ENCODE results near the gene CDK6.
A peak's percentile ranks its signal among the peaks of the same experiment; 100 is the strongest.

CDK6 gene

DNA sequence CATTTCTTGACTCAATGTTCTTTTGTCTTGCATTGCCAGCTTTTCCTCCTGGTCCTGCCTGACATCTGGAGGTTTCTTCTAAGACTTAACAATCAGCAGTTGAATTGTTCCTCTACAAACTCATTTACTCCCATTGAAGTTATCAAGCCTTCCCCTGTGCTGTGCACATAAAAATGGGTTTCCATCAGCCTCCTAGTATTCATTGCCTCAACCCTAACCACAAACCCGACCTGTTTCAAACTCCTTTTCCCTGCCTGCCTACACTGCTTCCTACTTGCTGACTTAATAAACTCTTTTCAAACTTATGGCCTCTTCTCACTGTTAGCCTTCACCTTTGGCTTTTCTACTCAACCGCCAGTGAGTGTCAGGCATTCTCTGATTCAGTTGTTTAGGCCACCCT lies 9.4 kb upstream of the CDK6 start:
- no peak for DNase-seq (ENCODE audit: low read depth)

- no peak for DNase-seq (ENCODE audit: low read depth)
Measured at GRCh38 chr7:92843781-92844180, 7.4 kb upstream of the CDK6 start.

GRCh38 chr7:92843034-92843760 lies 6.8 kb upstream of the CDK6 start:
- peak; percentile 74 for DNase-seq (ENCODE audit: low read depth)

GRCh38 chr7:92841192-92841591 lies 4.8 kb upstream of the CDK6 start:
- DNase-seq (ENCODE audit: low read depth): no peak

DNA sequence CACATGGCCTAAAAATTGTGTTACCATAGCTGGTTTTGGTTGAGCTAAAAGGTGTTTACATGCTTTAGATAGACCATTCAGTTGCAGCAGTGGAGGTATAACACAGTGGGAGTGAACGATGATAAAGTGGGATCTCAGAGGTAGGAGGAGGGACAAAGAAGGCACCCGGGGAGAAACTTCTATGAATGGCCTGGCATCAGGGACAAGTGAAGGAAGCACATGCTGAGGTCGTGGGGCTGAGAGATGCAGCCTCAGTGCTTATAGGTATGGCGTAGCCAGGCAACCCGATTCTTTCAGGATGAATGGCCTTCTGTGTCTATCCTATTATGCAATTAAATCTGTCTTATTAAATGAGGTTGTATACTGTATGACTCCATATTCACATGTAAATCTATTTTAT lies 3.9 kb upstream of the CDK6 start:
- DNase-seq (ENCODE audit: low read depth): no peak

- DNase-seq (ENCODE audit: low read depth): no peak
Measured at GRCh38 chr7:92839901-92840300, 3.5 kb upstream of the CDK6 start.

- no peak for DNase-seq (ENCODE audit: low read depth)
Measured at GRCh38 chr7:92838934-92839333, 2.6 kb upstream of the CDK6 start.

DNA sequence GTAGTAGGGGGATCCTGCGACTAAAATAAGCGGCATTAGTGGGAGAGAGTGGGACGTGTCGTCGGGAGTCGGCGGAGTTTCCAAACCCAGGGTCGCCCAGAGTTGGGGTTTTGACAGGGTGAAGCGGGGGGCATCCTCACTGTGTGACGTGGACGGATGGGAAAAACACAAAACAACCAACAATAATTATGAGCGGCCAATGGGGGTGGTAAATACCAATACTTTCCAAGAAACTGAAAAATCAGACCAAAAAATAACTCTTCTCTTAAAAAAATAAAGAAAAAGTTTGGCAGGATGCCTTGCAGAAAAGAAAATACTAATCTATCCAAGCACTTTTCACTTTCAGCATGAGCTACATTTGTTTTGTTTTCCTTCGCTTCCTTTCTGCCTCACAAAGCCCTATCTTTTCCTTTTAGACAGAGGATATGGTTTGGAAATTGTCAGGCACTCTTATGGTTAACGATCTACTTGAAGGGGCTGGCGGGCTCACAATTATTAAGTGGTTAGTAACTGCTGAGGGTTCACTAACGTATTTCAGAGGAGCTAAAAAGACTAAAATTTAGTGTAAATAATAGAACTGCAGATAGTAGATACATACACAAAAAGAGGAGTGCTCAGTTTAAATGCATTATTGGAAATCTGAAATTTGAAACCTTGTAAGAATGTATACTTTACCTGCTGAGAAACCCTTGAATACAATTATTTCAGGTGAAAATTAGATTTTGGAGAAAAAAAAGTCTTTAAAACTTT lies 802 bp upstream of the CDK6 start:
- no peak for DNase-seq (ENCODE audit: low read depth)

DNA sequence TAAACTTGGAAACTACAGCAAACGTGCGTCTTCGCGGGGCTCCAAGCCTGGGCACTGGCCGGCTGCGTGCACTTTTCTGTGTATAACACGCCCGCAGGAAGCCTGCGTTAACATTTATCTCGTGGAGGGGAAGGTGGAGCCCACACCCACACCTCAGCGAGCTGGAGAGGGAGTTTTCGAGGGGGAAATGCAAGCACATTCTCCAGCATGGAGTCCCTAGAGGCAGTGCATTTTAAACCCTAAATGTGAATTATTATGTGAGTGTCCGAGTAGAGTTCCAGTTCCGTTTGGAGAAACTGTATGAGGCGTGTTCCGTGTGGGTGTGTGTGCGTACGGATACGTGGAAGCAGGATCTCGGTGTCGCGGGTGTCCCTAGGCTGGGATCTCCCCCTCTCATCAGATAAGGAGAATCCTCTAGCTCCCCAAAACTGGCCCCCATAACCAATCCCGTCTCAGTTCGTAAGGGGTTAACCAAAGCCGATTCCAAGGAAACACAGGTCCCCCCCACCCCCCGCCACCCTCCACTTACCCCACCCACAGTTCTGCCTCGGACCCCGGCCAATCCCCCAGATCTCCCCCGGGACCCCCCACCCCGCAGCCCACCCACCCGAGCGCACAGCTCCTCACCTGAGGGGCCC lies 403 bp downstream of the CDK6 start:
- no peak for DNase-seq (ENCODE audit: low read depth)

DNA sequence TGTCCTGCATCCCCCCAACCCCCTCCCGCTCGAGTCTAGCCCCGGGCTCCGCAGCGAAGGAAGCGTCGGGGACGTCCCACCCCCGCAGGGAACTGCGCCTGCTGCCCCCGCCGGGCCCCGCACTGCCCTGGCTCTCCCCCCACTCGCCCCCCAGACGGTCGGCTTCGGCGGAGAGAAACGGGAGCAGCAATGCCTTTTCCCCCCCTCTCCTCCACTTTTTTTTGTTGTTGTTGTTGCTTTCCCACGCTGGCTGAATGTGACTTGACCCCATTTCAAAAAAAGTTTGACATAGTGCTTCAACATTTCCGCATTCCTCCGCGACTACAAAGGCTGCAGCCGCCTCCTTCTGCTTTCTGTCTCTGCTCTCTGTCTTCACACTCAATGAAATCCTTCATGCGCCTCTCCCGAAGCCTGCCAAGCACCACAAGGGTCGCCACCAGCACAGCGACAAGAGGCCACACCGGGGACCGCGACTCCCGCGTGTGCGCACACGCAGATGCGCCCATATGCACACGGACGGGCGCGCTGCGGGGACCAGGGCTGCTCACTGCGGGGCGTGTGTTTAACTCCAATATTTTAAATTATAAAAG lies 1.0 kb downstream of the CDK6 start:
- no peak for DNase-seq (ENCODE audit: low read depth)

DNA sequence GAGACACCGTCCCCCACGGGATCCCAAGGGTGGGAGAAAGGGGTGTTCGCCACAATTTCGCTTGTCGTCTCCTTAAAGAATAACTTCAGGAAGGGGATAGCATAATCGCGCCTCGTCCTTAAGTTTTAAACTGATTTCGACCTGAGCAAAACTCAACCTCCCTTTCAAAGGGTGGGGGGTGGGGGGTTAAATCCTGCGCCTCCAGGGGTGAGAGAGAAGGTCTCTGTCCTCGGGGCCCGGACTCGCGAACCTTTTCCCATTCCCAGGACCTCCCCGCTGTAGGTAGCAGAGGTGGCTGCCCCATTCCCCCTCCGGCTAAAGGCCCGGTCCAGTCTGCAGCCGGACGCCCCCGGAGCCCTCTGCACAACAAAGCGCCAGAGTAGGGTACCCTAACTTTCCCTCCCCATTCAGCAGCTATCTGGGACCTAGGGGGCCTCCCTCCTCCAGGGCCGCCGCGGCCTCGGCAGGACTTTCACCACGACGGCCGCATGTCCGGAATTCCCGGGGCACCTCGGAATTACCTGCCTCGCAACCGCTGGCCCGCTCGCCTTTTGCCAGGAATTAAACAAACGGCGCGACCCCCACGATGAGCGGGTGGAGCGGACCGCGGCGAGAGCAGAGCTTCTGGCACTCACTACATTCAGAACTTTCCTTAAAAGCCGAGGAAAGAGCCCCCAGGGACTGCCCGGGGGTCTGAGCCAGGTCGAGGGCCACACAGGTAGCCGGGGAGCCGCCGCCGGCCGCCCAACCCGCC lies 1.7 kb downstream of the CDK6 start:
- DNase-seq (ENCODE audit: low read depth): no peak

- no peak for DNase-seq (ENCODE audit: low read depth)
Measured at GRCh38 chr7:92833766-92834506, 2.4 kb downstream of the CDK6 start.

GRCh38 chr7:92833024-92833765 lies 3.2 kb downstream of the CDK6 start:
- no peak for DNase-seq (ENCODE audit: low read depth)

GRCh38 chr7:92832534-92833023 lies 3.8 kb downstream of the CDK6 start:
- DNase-seq (ENCODE audit: low read depth): no peak

DNA sequence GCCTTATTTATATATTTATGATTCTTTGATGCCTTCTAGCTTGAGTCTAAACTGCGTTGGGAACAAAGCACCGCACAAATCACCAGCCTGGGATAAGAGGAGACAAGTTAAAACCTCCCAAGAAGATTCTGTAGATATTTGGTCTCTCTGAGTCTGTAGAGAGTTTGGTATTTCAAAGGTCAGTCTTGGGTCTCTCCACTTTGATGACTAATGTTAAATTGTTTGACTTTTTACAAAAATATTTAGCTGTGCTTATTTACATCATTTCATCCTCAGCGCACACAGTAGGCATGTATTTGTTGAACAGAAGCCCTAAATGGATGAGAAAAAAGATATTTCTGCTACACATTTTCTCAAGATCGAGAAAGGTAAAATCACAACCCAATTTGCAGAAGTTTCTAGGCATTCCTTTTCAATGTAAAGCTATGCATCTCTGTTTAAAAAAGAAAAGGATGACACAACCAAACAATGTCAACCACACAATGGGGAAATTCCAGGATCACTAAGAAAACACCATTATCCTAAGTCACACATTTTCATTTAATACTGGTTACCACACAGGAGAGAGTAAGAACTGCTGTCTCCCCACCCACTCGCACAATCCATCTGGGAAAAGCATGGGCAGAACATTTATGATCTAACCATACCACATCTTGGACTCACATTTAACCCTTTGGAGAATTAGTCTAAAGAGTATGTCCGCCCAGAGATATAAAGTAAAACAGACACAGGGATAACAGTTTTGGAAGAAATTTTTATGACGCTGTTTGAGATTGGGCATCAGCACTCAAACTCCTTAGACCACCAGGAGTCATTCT lies 4.4 kb downstream of the CDK6 start:
- peak; percentile 91 for DNase-seq (ENCODE audit: low read depth)

DNA sequence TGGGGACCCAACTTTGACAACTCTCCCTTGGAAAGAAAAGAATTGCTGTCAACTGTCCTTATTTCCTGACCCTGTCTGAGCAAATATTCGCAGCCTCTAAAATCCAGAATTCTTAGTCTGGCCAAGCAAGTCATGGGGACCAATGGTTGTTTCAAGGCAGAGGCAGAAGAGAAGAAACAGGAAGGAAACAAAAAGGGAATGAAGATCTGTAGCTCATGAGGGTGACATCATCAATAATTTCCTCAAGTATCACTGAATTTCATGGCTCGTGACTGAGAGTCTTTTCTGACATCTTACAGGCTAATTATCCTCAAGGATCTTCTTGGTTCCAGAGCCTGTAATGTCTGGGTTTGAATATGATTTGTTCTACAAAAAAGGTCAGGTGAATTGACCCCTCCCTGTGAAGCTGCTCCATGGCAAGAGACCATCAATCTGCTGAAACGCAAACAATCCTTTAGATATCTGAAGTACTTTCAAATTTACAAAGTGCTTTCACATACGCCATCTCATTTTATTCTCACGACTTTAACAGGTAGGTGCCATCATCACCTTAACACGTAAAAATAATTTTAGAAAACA lies 5.8 kb downstream of the CDK6 start:
- DNase-seq (ENCODE audit: low read depth): no peak

DNA sequence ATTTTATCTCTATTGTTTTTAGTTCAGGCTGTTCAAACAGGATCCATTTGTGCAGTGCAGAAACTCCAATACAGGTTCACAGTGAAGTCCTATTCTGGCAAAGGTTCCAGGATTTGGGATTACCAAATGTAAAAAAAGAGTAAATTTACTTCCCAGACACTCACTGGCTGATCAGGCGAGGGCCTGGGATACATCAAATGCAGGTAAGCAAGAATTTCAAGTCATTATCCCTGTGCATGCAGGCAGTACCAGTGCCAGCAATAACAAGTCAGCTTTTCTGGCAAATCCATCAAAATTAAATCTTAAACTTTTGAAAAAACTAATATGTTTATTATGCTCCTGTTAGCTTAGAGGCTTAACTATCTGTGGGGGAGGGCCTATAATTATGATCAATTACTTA lies 6.3 kb downstream of the CDK6 start:
- no peak for DNase-seq (ENCODE audit: low read depth)

GRCh38 chr7:92827464-92828120 lies 8.8 kb downstream of the CDK6 start:
- DNase-seq (ENCODE audit: low read depth): no peak
